Measurements from ENCODE around the gene SPI1. TPM values are rescaled to one million over a fixed set of nuclear protein-coding genes. Genes with fewer than 3 reads are reported as not detected.

Gene SPI1
- total RNA-seq, 1 experiment from 2014 or later, result not detected

- no peak for TF ChIP-seq CTCF (conservative IDR thresholded peaks at IDR 0.05)
- Histone ChIP-seq H3K4ac (ENCODE audit: low read depth, low read length) (no peak overlapping the region), H3K79me2 (ENCODE audit: insufficient read depth, low read length) (no peaks in the 10 kb centered on the region), H4K20me1 (ENCODE audit: control insufficient read depth, insufficient read depth, insufficient read length) (no peaks in the 10 kb centered on the region), H2AFZ (ENCODE audit: low read length) (no peak overlapping the region), H3T11ph (ENCODE audit: low read length) (no peak overlapping the region), H3K79me1 (ENCODE audit: insufficient read depth, low read depth, low read length, poor library complexity, severe bottlenecking) (no peaks in the 10 kb centered on the region), H3K4me1 (ENCODE audit: insufficient read depth, low read length) (no peaks in the 10 kb centered on the region), H2BK20ac (ENCODE audit: low read depth, low read length, poor library complexity, severe bottlenecking) (no peak overlapping the region), H2BK120ac (ENCODE audit: low read depth, low read length, poor library complexity, severe bottlenecking) (no peak overlapping the region), H2BK15ac (ENCODE audit: low read depth, low read length) (no peak overlapping the region), H4K8ac (replicated peaks; ENCODE audit: insufficient read length, low read depth, low read length) (no peak overlapping the region), H3K9me3 (ENCODE audit: control insufficient read depth, low read depth, low read length) (no peaks in the 10 kb centered on the region), H4K91ac (ENCODE audit: insufficient read length, low read depth, low read length) (no peak overlapping the region), H3K27ac (ENCODE audit: insufficient read length, low read depth, low read length) (no peak overlapping the region), H3K27me3 (ENCODE audit: insufficient read depth, low read length) (no peaks in the 10 kb centered on the region), H3K56ac (ENCODE audit: insufficient read length, low read depth, low read length) (no peak overlapping the region), H2BK5ac (ENCODE audit: insufficient read length, low read length) (no peak overlapping the region), H2AK5ac (ENCODE audit: insufficient read length, low read length) (no peak overlapping the region), H3K14ac (ENCODE audit: insufficient read depth, low read length) (no peak overlapping the region), H3K4me2 (ENCODE audit: insufficient read depth, insufficient read length, low read length) (no peak overlapping the region), H3K23me2 (ENCODE audit: insufficient read length, low read depth, low read length, poor library complexity, severe bottlenecking) (no peaks in the 10 kb centered on the region), H3K18ac (ENCODE audit: insufficient read length, low read depth, low read length) (no peak overlapping the region), H4K5ac (ENCODE audit: insufficient read length, low read depth, low read length) (no peak overlapping the region), H3K9ac (ENCODE audit: extremely low read depth, insufficient read length, low read length) (no peak overlapping the region), H2BK12ac (ENCODE audit: insufficient read length, low read depth, low read length) (no peak overlapping the region), H3K23ac (ENCODE audit: insufficient read length, low read depth, low read length) (no peak overlapping the region)
- Mint-ChIP-seq H3K27ac (no peak overlapping the region), H3K4me1 (no peaks in the 10 kb centered on the region), H3K36me3 (ENCODE audit: insufficient read depth in 1 of 3, low read depth in 3 of 3) (no peaks in the 10 kb centered on the region), H3K4me3 (no peak overlapping the region), H3K9me3 (no peaks in the 10 kb centered on the region), H3K27me3 (ENCODE audit: low read depth) (no peaks in the 10 kb centered on the region; the same call in none of the 2 replicates)
- no CpG with 5 or more reads among the region's 3 CpGs for WGBS (ENCODE audit: extremely low coverage, insufficient read length, low lambda C conversion rate)
- no peak for DNase-seq
These were observed 8.7 kb downstream of the SPI1 start for GRCh38 chr11:47369676-47370075.
